Tongue (tissue), 2 donors: ENCODE results near the gene CLDN12. TPM values are rescaled to one million over a fixed set of nuclear protein-coding genes. Genes with fewer than 3 reads are reported as not detected.
"Not testable (repeated sequence)": the region's sequence is repeated elsewhere in the genome, so short reads cannot be mapped to it uniquely, and the experiment has no call there.

Experiments
- DNase-seq: peaks from one replicate; pipeline ENCODE4 v3.0.0-alpha.2; 2015
- total RNA-seq: library from RNA; depleted of rRNA; stranded (reverse); fragments of >200 nt; gene quantifications from one replicate; pipeline ENCODE4 v1.2.3, GENCODE V29; 2014

CLDN12 gene
- total RNA-seq, 1 donor from 2014 or later: 26.9 TPM

DNA sequence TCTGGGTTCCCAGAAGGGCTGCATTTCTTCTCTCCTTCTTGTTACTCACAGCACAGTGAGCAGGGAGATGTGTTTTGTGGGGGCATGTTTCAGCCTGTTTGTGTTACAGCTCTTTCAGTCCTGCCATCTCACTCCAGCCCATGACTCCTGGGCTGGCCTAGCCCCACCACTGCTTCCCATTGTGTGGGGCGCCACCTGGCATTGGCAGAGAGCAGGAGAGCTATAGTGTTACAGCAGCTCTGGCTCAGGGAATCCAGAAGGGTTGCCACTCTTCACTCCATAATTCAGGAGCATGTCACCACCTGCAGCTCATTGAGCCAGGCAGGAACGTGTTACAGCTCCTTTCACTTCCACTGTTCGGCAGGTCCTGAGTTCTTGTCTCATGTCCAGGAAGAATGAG lies 30.0 kb downstream of the CLDN12 start:
- DNase-seq: no peak

DNA sequence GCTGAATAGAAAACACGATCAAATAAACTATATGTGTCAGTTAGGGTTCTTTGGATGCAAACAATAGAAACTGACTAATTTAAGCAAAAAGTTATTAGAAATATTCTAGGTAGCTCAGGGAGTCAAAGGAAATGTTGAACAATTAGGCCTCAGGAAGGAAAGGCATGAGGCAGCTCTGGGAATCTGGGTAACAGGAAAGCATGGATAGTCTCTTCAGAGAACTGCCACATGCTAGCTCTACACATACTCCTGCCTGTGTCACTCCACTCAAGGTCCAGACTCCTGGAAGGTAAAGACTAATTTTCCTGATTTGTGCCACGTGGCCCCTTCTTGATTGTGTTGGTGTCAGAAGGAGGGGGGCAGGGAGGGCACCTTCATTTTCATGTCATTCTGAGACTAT lies 42.4 kb downstream of the CLDN12 start:
- DNase-seq: no peak

DNA sequence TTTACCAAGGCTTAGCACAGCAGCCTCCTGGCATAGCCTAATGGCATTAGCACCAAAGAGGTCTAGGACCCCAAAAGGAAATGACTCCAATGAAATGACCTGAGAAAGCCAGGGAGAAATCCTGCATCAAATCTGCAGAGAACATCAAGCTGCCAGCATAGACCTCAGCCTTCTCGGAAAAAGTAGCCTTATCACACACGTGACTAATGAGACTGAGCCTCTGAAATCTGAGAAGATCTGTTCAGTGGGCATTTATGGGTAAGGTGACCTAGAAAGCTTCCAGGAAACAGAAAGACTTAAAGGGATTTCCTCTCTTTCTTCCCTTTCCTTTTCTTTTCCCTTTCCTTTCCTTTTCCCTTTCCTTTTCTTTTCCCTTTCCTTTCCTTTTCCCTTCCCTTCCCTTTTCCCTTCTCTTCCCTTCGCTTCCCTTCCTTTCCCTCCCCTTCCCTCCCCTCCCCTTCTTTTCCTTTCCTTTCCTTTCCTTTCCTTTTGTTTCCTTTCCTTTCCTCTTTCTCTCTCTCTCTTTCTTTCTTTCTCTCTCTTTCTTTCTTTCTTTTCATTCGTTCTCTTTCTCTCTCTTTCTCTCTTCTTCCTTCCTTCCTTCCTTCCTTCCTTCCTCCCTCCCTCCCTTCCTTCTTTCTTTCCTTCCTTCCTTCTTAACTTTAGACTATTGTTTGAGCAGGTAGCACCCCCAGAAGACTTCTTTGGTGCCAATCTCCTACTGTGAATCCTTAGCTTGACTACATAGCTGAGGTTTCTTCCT lies 43.1 kb downstream of the CLDN12 start:
- no peak for DNase-seq

GRCh38 chr7:90453259-90453891 lies 50.1 kb downstream of the CLDN12 start:
- peak; percentile 64 for DNase-seq

DNA sequence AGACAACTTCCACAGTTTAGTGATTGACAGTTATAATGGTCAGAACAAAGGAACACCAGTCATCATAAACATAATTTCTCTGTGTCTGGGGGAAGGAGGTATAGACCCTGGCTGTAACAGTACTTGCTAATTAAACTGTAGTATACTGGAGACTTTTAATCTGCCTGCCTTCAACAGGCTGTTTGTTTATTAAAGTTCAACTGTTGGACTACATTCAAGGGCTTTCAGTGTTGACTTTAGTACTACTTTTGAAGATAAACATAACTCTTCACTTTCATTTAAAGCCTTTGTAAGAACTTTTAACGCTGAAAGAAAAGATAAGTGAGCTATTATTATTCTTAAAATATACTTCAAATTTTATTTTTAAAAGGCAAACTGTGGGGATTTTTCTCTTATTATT lies 50.7 kb downstream of the CLDN12 start:
- no peak for DNase-seq

GRCh38 chr7:90455163-90456030 lies 52.1 kb downstream of the CLDN12 start:
- peak; percentile 74 for DNase-seq

DNA sequence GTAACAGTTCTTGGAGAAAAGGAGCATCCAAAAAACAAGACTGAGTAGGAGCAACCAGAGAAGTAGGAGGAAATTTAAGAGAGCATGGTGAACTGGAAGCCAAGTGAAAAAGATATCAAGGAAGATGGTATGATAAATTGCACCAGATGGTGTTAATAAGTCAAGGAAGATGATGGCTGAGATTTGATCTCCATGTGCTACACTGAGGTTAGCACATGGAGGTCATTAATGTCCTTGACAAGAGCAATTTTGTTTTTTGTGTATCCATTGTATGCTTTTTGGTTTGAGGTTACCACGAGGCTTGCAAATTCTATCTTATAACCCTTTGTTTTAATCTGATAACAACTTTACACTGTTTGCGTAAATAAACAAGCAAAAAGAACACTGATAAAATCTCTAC lies 54.8 kb downstream of the CLDN12 start:
- no peak for DNase-seq

GRCh38 chr7:90459888-90460287 lies 56.6 kb downstream of the CLDN12 start:
- DNase-seq: no peak

DNA sequence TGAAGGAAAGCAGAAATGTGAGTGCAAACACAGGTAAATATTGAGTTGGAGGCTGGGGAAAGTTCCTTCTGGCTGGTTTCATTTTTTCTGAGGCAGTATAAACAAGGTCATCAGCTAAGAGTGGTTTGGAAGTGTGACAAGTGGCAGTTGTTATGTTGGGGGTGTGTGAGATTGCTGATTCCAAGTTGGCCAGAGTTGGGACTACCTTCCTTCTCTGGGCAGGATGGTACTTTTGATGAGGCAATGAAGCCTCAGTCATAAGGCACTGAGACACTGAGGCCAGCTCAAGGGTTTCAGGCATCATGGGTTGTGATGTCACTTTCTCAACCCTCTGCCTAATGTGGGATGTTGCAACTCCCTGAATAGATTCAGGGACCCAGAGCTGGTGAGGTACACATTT lies 58.0 kb downstream of the CLDN12 start:
- DNase-seq: no peak

DNA sequence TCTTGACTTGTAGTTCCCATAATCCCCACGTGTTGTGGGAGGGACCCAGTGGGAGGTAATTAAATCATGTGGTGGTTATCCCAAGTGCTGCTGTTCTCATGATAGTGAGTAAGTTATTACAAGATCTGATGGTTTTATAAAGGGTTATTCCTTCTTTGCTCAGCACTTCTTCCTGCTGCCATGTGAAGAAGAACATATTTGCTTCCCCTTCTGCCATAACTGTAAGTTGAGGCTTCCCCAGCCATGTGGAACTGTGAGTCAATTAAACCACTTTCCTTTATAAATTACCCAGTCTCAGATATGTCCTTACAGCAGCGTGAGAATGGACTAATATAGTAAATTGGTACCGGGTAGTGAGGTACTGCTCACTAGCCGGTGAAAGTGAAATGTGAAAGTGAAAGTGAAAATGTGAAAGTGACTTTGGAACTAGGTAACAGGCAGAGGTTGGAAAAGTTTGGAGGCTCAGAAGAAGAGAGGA lies 59.9 kb downstream of the CLDN12 start:
- not testable (repeated sequence) for DNase-seq

Other genes starting within 250 kb of the CLDN12 start
- 13.8 TPM for gene STEAP1, start 249.0 kb upstream of the CLDN12 start, total RNA-seq
- 15.5 TPM for gene STEAP2, start 191.7 kb upstream of the CLDN12 start, total RNA-seq
- gene CFAP69, start 158.3 kb upstream of the CLDN12 start, total RNA-seq: 8.0 TPM
- gene FAM237B, start 82.2 kb upstream of the CLDN12 start, total RNA-seq: not detected
- 16.1 TPM for gene GTPBP10, start 56.7 kb upstream of the CLDN12 start, total RNA-seq
- not detected for gene PTTG1IP2, start 66.2 kb downstream of the CLDN12 start, total RNA-seq
- gene CDK14, start 192.9 kb downstream of the CLDN12 start, total RNA-seq: 29.3 TPM